Large intestine (tissue), 3 donors: ENCODE measurements around the gene ATP6V1B1. TPM values are rescaled to one million over a fixed set of nuclear protein-coding genes. Genes with fewer than 3 reads are reported as not detected.

Source experiments
- DNase-seq, 2 donors: peaks; one replicate each; pipeline versions ENCODE4 v3.0.0 to v3.0.0-alpha.2; 2013
- H3K27ac ChIP-seq: one replicate; pipeline ENCODE4 v1.5.1; 2013; ENCODE audit warnings: low read length
- H3K27me3 ChIP-seq: 2 replicates; pipeline ENCODE4 v1.6.1; 2013; ENCODE audit warnings: low read length; ENCODE audit not compliant: control insufficient read depth, insufficient read depth
- H3K36me3 ChIP-seq: 2 replicates; pipeline ENCODE4 v1.6.1; 2013; ENCODE audit warnings: low read length; ENCODE audit not compliant: control insufficient read depth, insufficient read depth
- H3K4me1 ChIP-seq: one replicate; pipeline ENCODE4 v1.6.1; 2013; ENCODE audit warnings: low read length; ENCODE audit not compliant: control insufficient read depth, insufficient read depth
- H3K4me3 ChIP-seq: one replicate; pipeline ENCODE4 v1.5.1; 2013; ENCODE audit warnings: low read length
- H3K9me3 ChIP-seq: one replicate; pipeline ENCODE4 v1.6.1; 2013; ENCODE audit warnings: mild to moderate bottlenecking, low read depth, low read length, moderate library complexity; ENCODE audit not compliant: control insufficient read depth
- WGBS: methylation state at CpG from one replicate; pipeline ENCODE4 v1.1.5; 2013; ENCODE audit warnings: low lambda C conversion rate; ENCODE audit not compliant: insufficient coverage; 5-methylcytosine and 5-hydroxymethylcytosine counted together
- polyA plus RNA-seq: library from polyadenylated mRNA; unstranded; fragments of 120-200 nt; gene quantifications from one replicate; pipeline ENCODE4 v1.2.1, GENCODE V29; 2013

The ATP6V1B1 gene
- polyA plus RNA-seq, 1 donor: 1.6 TPM

DNA sequence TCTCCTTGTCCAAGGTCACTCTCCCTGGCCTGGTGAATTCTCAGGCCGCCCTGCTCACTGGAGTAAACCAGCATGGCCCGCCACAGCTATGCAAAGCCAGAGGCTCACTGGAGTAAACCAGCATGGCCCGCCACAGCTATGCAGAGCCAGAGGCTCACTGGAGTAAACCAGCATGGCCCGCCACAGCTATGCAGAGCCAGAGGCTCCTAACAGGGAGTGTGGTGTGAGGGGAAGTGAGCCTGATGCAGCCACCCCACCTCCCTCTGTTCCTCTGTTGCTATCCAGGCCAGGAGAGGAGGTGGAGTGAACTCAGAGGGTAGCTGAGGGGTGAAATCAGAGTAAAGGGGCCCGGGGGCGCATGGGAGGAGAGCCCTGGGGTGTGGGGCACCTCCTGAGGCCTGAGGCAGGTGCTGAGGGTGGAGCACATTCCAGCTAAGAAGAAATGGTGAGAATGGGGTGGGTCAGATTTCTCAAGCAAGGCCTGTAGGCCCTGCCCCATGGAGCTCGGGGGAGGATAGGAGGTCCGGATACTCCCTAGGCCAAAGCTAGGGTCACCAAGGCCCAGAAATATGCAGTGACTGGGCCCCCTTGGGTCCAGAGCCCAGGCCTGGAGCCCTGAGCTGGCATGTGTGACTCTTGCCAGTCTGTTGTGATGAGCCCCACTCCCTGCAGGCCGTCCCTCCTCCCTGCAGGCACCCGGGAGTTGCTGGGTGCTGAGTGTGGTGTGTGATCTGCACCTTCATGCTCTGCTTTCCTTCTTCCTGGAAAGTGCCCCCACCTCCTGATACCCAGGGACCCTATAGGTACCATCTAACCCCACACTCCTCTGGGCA, 1.5 kb downstream of the ATP6V1B1 start:
- Histone ChIP-seq H3K4me1 (peaks cover 6% of the 10 kb centered on the region), H3K4me3 (no peak overlapping the region), H3K27me3 (peaks cover 37% of the 10 kb centered on the region), H3K9me3 (no peaks in the 10 kb centered on the region), H3K36me3 (no peaks in the 10 kb centered on the region), H3K27ac (no peak overlapping the region)
- WGBS: no CpG with 5 or more reads among the region's 10 CpGs
- DNase-seq: no peak

GRCh38 chr2:70937866-70938585, 2.3 kb downstream of the ATP6V1B1 start:
- H3K36me3 ChIP-seq: no peaks in the 10 kb centered on the region
- H3K4me1 ChIP-seq: peaks cover 6% of the 10 kb centered on the region
- no CpG with 5 or more reads among the region's 10 CpGs for WGBS
- H3K27ac ChIP-seq: no peak overlapping the region
- no peak for DNase-seq
- H3K27me3 ChIP-seq: peaks cover 45% of the 10 kb centered on the region
- no peaks in the 10 kb centered on the region for H3K9me3 ChIP-seq
- H3K4me3 ChIP-seq: no peak overlapping the region

- no peaks in the 10 kb centered on the region for H3K9me3 ChIP-seq
Observed at GRCh38 chr2:70938586-70938950, 2.9 kb downstream of the ATP6V1B1 start.

DNA sequence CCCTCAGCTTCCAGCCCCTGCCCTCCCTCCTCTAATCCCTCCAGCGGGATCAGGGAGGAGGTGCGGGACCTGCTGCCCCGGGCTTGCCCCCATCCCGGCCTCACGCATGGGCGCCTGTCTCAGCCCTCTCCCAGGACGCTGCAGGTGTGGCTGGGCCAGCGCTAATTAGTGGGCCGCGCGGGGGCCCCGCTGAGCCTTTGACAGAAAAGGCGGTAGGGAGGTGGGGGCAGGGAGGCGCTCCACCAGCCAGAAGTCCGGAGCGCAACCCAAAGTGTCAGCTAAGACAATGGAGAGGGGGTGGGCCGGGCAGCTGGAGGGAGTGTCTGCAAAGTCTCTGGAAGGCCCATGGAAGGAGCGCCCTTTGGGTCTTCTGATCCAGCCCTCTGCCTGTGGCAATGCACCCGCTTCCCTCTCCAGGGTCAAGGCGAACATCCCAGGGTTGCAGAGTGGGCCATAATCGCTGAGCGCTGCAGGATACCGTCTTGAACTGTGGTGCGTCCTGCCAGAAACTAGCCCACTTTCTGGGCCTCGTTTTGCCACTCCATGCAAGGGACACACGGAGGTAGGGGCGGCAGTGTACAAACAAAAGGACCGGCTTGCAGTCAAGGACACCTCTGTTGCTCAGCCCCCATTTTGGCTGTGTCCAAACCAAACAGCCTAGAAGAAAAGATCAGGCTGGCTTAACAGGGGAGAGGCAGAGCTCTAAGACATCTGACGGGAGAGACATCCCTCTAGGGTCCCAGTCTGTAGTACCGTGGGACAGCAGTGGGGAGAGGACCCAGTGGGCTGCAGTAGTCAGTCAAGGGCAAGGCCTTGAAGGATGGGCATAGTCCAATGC, 3.5 kb downstream of the ATP6V1B1 start:
- Histone ChIP-seq H3K36me3 (no peaks in the 10 kb centered on the region), H3K27me3 (peaks cover 52% of the 10 kb centered on the region), H3K4me3 (no peak overlapping the region), H3K4me1 (peaks cover 6% of the 10 kb centered on the region), H3K27ac (no peak overlapping the region), H3K9me3 (no peaks in the 10 kb centered on the region)
- WGBS: no CpG with 5 or more reads among the region's 30 CpGs
- no peak for DNase-seq

More at GRCh38 chr2:70938586-70938950, 2.9 kb downstream of the ATP6V1B1 start:
- Histone ChIP-seq H3K36me3 (no peaks in the 10 kb centered on the region), H3K27me3 (peaks cover 47% of the 10 kb centered on the region), H3K4me1 (peaks cover 6% of the 10 kb centered on the region), H3K27ac (no peak overlapping the region), H3K4me3 (no peak overlapping the region)
- no peak for DNase-seq
- no CpG with 5 or more reads among the region's 3 CpGs for WGBS

- H3K36me3 ChIP-seq: no peaks in the 10 kb centered on the region
- H3K27me3 ChIP-seq: peaks cover 53% of the 10 kb centered on the region
- no peak overlapping the region for H3K4me3 ChIP-seq
- no peaks in the 10 kb centered on the region for H3K9me3 ChIP-seq
- no peak for DNase-seq
- H3K4me1 ChIP-seq: peaks cover 6% of the 10 kb centered on the region
- whole genome bisulfite sequencing: no CpG with 5 or more reads among the region's 10 CpGs
- no peak overlapping the region for H3K27ac ChIP-seq
Observed at GRCh38 chr2:70939839-70940580, 4.3 kb downstream of the ATP6V1B1 start.

GRCh38 chr2:70941186-70941585, 5.5 kb downstream of the ATP6V1B1 start:
- WGBS: no CpG with 5 or more reads among the region's 6 CpGs
- Histone ChIP-seq H3K27me3 (peaks cover 59% of the 10 kb centered on the region), H3K27ac (no peak overlapping the region), H3K9me3 (no peaks in the 10 kb centered on the region), H3K4me1 (peaks cover 6% of the 10 kb centered on the region), H3K4me3 (no peak overlapping the region), H3K36me3 (no peaks in the 10 kb centered on the region)
- no peak for DNase-seq

DNA sequence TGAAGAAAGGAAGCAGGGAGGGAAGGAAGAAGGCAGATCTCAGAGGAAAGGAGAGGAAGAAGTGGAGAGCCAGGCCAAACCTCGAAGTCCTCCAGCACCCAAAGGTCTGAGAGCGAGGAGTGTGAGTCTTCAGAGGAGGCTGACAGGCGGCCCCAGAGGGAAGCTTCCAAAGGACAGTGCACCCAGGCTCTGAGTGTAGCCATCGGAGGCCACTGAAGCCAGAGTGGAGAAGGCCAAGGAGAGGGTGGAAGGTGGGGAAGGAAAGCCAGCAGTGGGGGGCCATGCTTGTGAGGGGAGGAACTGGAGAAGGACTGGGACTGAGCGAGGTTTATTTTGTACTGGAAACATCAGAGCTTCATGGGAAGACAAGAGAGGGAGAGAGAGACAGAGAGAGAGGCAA, 6.0 kb downstream of the ATP6V1B1 start:
- H3K36me3 ChIP-seq: no peaks in the 10 kb centered on the region
- no peak overlapping the region for H3K27ac ChIP-seq
- H3K9me3 ChIP-seq: no peaks in the 10 kb centered on the region
- peaks cover 64% of the 10 kb centered on the region for H3K27me3 ChIP-seq
- no peak for DNase-seq
- no peak overlapping the region for H3K4me3 ChIP-seq
- H3K4me1 ChIP-seq: peaks cover 6% of the 10 kb centered on the region
- no CpG with 5 or more reads among the region's 5 CpGs for WGBS

DNA sequence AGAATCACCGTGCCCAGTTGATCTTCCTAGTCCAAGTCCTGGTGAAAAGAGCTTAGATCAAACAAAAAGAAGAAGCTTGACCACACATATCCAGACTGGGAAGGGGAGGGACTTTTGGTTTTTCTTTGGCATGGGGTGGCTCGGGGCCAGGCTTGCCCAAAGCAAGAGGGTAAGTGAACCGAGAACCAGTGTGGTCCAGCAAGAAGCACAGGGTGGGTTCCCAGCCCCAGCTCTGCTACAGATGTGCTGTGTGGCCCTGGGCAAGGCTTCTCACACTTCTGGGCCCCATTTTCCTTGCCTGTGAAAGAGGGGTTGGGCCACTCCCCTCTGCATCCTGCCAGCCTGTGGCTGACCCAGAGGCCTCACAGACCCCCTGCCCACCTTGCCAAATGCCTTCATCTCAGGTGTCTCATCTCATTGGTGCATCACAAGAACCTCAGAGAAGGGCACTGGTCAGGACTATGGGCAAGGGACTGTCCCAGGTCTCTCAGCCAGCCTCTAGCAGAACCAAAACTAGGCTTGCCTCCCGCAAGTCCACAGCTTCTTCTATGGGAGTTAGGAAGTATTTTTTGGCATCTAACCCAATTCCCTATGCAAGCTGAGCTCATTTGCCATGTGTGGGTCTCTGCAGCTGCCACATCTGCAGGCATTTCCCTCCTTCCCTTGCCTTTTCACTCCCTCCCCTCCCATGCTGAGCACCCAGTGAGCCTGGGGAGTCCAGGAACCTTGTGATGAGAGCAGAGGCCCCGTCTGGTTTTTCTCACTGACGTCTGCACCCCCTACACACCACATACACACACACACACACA, 6.9 kb downstream of the ATP6V1B1 start:
- WGBS: no CpG with 5 or more reads among the region's 6 CpGs
- peaks cover 73% of the 10 kb centered on the region for H3K27me3 ChIP-seq
- no peaks in the 10 kb centered on the region for H3K9me3 ChIP-seq
- no peak overlapping the region for H3K4me3 ChIP-seq
- DNase-seq: no peak
- H3K4me1 ChIP-seq: peaks cover 6% of the 10 kb centered on the region
- no peaks in the 10 kb centered on the region for H3K36me3 ChIP-seq
- no peak overlapping the region for H3K27ac ChIP-seq

GRCh38 chr2:70943205-70943871, 7.6 kb downstream of the ATP6V1B1 start:
- WGBS: no CpG with 5 or more reads among the region's 11 CpGs
- peaks cover 3% of the 10 kb centered on the region for H3K4me1 ChIP-seq
- H3K4me3 ChIP-seq: no peak overlapping the region
- DNase-seq: no peak
- H3K27me3 ChIP-seq: peaks cover 76% of the 10 kb centered on the region
- H3K9me3 ChIP-seq: no peaks in the 10 kb centered on the region
- no peak overlapping the region for H3K27ac ChIP-seq
- no peaks in the 10 kb centered on the region for H3K36me3 ChIP-seq
